Measurements from ENCODE around the gene RPS6KL1.

Gene RPS6KL1

GRCh38 chr14:74956280-74957072, 33.4 kb upstream of the RPS6KL1 start:
- H2BK15ac ChIP-seq (ENCODE audit: low read length): peak overlapping the region; percentile 53
- no CpG with 5 or more reads among the region's 24 CpGs for WGBS, 2 donors (ENCODE audit: extremely low coverage in 2 of 2, insufficient read length in 2 of 2, insufficient replicate concordance in 1 of 2)

GRCh38 chr14:74956027-74956279, 32.9 kb upstream of the RPS6KL1 start:
- Histone ChIP-seq H3K4me3 (ENCODE audit: low read length in 2 of 2) (no peak overlapping the region), H3K4me1 (ENCODE audit: control insufficient read depth in 2 of 2, insufficient read depth in 1 of 2, low read depth in 1 of 2, low read length in 2 of 2) (peaks cover 30 to 48% of the 10 kb centered on the region in 2 donors), H3K27me3 (ENCODE audit: control insufficient read depth in 3 of 3, insufficient read depth in 3 of 3, low read depth in 1 of 3, low read length in 3 of 3) (peaks cover 0 to 11% (median 0%) of the 10 kb centered on the region in 3 experiments), H2BK12ac (ENCODE audit: low read length) (peak overlapping the region; percentile 65), H3K36me3 (replicated peaks in 1 of 2; ENCODE audit: control insufficient read depth in 2 of 2, insufficient read depth in 2 of 2, low read length in 2 of 2) (no peaks in the 10 kb centered on the region), H3K18ac (ENCODE audit: low read length) (peak overlapping the region; percentile 6), H3K9ac (ENCODE audit: low read depth, low read length, poor library complexity) (peak overlapping the region; percentile 5), H2AFZ (ENCODE audit: low read length) (peak overlapping the region; percentile 88), H2BK5ac (ENCODE audit: low read length) (peak overlapping the region; percentile 44), H3K9me3 (replicated peaks in 1 of 2; ENCODE audit: control insufficient read depth in 2 of 2, insufficient read depth in 1 of 2, low read depth in 1 of 2, low read length in 2 of 2) (no peaks in the 10 kb centered on the region), H3K4me2 (ENCODE audit: insufficient read depth, low read length, poor library complexity, severe bottlenecking) (peak overlapping the region; percentile 73), H2BK120ac (ENCODE audit: low read depth, low read length) (peak overlapping the region; percentile 38), H3K4ac (ENCODE audit: low read length) (no peak overlapping the region), H4K91ac (ENCODE audit: low read depth, low read length, poor library complexity) (no peak overlapping the region), H3K27ac (replicated peaks; ENCODE audit: low read length) (no peak overlapping the region), H2AK5ac (ENCODE audit: low read depth, low read length) (peak overlapping the region; percentile 88), H3K14ac (ENCODE audit: low read length) (peak overlapping the region; percentile 22), H3K79me1 (ENCODE audit: low read depth, low read length) (peaks cover 3% of the 10 kb centered on the region), H3K23ac (ENCODE audit: low read depth, low read length, poor library complexity) (peak overlapping the region; percentile 76), H4K8ac (ENCODE audit: low read depth, low read length) (no peak overlapping the region), H2BK15ac (ENCODE audit: low read length) (peak overlapping the region; percentile 53)
- no CpG with 5 or more reads among the region's 9 CpGs for WGBS, 2 donors (ENCODE audit: extremely low coverage in 2 of 2, insufficient read length in 2 of 2, insufficient replicate concordance in 1 of 2)
- DNase-seq (ENCODE audit: low spot score): no peak

More at GRCh38 chr14:74956280-74957072, 33.4 kb upstream of the RPS6KL1 start:
- Histone ChIP-seq H4K8ac (ENCODE audit: low read depth, low read length) (no peak overlapping the region), H4K91ac (ENCODE audit: low read depth, low read length, poor library complexity) (no peak overlapping the region), H2BK12ac (ENCODE audit: low read length) (peak overlapping the region; percentile 65), H3K27me3 (ENCODE audit: control insufficient read depth in 3 of 3, insufficient read depth in 3 of 3, low read depth in 1 of 3, low read length in 3 of 3) (peaks cover 0 to 11% (median 0%) of the 10 kb centered on the region in 3 experiments), H3K14ac (ENCODE audit: low read length) (peak overlapping the region; percentile 22), H3K4ac (ENCODE audit: low read length) (no peak overlapping the region), H3K4me1 (ENCODE audit: control insufficient read depth in 2 of 2, insufficient read depth in 1 of 2, low read depth in 1 of 2, low read length in 2 of 2) (peaks cover 27 to 43% of the 10 kb centered on the region in 2 donors), H3K4me3 (ENCODE audit: low read length in 2 of 2) (no peak overlapping the region), H3K9ac (ENCODE audit: low read depth, low read length, poor library complexity) (peak overlapping the region; percentile 5), H3K18ac (ENCODE audit: low read length) (peak overlapping the region; percentile 6), H3K4me2 (ENCODE audit: insufficient read depth, low read length, poor library complexity, severe bottlenecking) (no peak overlapping the region), H2AK5ac (ENCODE audit: low read depth, low read length) (peak overlapping the region; percentile 88), H2BK5ac (ENCODE audit: low read length) (peak overlapping the region; percentile 44), H2BK120ac (ENCODE audit: low read depth, low read length) (peak overlapping the region; percentile 38), H3K79me1 (ENCODE audit: low read depth, low read length) (peaks cover 3% of the 10 kb centered on the region), H3K23ac (ENCODE audit: low read depth, low read length, poor library complexity) (no peak overlapping the region), H3K9me3 (replicated peaks in 1 of 2; ENCODE audit: control insufficient read depth in 2 of 2, insufficient read depth in 1 of 2, low read depth in 1 of 2, low read length in 2 of 2) (no peaks in the 10 kb centered on the region), H3K27ac (replicated peaks; ENCODE audit: low read length) (no peak overlapping the region), H3K36me3 (replicated peaks in 1 of 2; ENCODE audit: control insufficient read depth in 2 of 2, insufficient read depth in 2 of 2, low read length in 2 of 2) (no peaks in the 10 kb centered on the region), H2AFZ (ENCODE audit: low read length) (peak overlapping the region; percentile 88)
- DNase-seq (ENCODE audit: low spot score): no peak

DNA sequence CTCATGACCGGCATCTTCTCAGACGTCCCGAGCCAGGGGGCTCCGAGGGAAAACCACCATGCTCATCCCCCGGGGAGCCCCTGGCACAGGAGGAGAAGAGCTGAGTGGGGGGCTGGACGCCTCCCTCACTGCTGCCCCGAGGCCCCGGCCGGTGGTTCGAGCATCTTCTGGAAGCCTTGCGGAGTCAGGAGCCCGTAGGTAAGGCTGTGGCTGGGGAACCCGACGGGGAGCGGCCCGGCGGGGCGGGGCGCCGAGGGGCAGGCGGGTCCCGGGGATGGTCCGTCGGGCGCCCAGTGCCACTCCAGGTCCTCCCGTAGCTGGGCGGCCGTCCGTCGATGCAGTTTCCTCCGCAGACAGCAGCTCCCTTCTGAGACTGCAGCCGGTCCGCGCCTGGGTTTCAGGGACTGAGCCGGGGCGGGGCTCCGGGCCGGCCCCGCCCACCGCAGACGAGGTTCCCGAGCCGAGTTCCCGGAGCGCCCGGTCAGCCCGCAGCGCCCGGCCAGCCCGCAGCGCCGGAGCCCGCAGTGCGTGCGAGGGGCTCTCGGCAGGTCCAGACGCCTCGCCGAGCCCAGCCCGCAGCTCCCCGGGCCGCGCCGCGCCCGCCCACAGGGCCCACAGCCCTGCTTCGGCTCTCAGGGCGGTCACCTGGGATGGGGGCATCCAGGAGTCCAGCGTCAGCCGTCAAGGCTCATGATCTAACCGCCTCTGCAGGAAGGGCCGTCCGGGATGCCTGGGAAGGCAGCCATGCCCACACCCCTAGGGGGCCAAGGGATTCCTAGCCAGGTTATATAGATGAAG, 32.4 kb upstream of the RPS6KL1 start, which contains the start of gene PGF:
PGF (minus strand) TSS at position 369 of the 798 bp plus-strand sequence; CDS start at position 14, 355 bp downstream.
- Histone ChIP-seq H3K27ac (replicated peaks; ENCODE audit: low read length) (no peak within 1 kb of the TSS), H2BK5ac (ENCODE audit: low read length) (peak within 1 kb of the TSS; percentile 54), H4K91ac (ENCODE audit: low read depth, low read length, poor library complexity) (no peak within 1 kb of the TSS), H2BK12ac (ENCODE audit: low read length) (peak within 1 kb of the TSS; percentile 88), H3K4me3 (ENCODE audit: low read length in 2 of 2) (peak within 1 kb of the TSS in 1 of 2 donors; percentile 70), H3K4ac (ENCODE audit: low read length) (peak within 1 kb of the TSS; percentile 41), H3K9ac (ENCODE audit: low read depth, low read length, poor library complexity) (peak within 1 kb of the TSS; percentile 63), H3K36me3 (replicated peaks in 1 of 2; ENCODE audit: control insufficient read depth in 2 of 2, insufficient read depth in 2 of 2, low read length in 2 of 2) (no peaks in the 10 kb centered on the region), H3K4me1 (ENCODE audit: control insufficient read depth in 2 of 2, insufficient read depth in 1 of 2, low read depth in 1 of 2, low read length in 2 of 2) (peaks cover 30 to 50% of the 10 kb centered on the region in 2 donors), H2BK120ac (ENCODE audit: low read depth, low read length) (peak within 1 kb of the TSS; percentile 79), H2BK15ac (ENCODE audit: low read length) (peak within 1 kb of the TSS; percentile 72), H3K79me1 (ENCODE audit: low read depth, low read length) (peaks cover 3% of the 10 kb centered on the region), H4K8ac (ENCODE audit: low read depth, low read length) (no peak within 1 kb of the TSS), H3K9me3 (replicated peaks in 1 of 2; ENCODE audit: control insufficient read depth in 2 of 2, insufficient read depth in 1 of 2, low read depth in 1 of 2, low read length in 2 of 2) (no peaks in the 10 kb centered on the region), H2AFZ (ENCODE audit: low read length) (peak within 1 kb of the TSS; percentile 88), H2AK5ac (ENCODE audit: low read depth, low read length) (peak within 1 kb of the TSS; percentile 88), H3K4me2 (ENCODE audit: insufficient read depth, low read length, poor library complexity, severe bottlenecking) (peak within 1 kb of the TSS; percentile 73), H3K23ac (ENCODE audit: low read depth, low read length, poor library complexity) (peak within 1 kb of the TSS; percentile 76), H3K18ac (ENCODE audit: low read length) (peak within 1 kb of the TSS; percentile 95), H3K27me3 (ENCODE audit: control insufficient read depth in 3 of 3, insufficient read depth in 3 of 3, low read depth in 1 of 3, low read length in 3 of 3) (peaks cover 0 to 11% (median 0%) of the 10 kb centered on the region in 3 experiments), H3K14ac (ENCODE audit: low read length) (peak within 1 kb of the TSS; percentile 22)
- WGBS, 2 donors (ENCODE audit: extremely low coverage in 2 of 2, insufficient read length in 2 of 2, insufficient replicate concordance in 1 of 2): no CpG with 5 or more reads among the region's 73 CpGs
- peak; percentile 54 for DNase-seq (ENCODE audit: low spot score)

DNA sequence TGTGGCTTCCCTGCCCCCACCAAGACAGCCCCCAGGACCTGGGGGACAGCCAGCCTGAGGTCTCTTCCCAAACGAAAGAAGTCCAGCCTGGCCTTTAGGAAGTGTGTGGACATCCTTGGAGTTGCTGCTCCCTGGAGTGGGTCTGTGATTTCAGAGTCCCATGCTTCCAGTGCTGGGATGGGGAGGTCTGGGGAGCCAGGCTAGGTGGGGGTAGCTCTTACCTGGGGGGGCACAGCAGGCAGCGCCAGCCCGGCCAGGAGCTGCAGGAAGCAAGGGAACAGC, 31.8 kb upstream of the RPS6KL1 start:
- H3K36me3 ChIP-seq (replicated peaks in 1 of 2; ENCODE audit: control insufficient read depth in 2 of 2, insufficient read depth in 2 of 2, low read length in 2 of 2): no peaks in the 10 kb centered on the region
- H3K79me1 ChIP-seq (ENCODE audit: low read depth, low read length): peaks cover 3% of the 10 kb centered on the region
- H4K91ac ChIP-seq (ENCODE audit: low read depth, low read length, poor library complexity): no peak overlapping the region
- peak overlapping the region in 1 of 2 donors; percentile 66 for H3K4me3 ChIP-seq (ENCODE audit: low read length in 2 of 2)
- no peak overlapping the region for H3K27ac ChIP-seq (replicated peaks; ENCODE audit: low read length)
- peak overlapping the region; percentile 79 for H2BK120ac ChIP-seq (ENCODE audit: low read depth, low read length)
- peak overlapping the region; percentile 75 for H2AFZ ChIP-seq (ENCODE audit: low read length)
- H2BK5ac ChIP-seq (ENCODE audit: low read length): peak overlapping the region; percentile 54
- H3K27me3 ChIP-seq (ENCODE audit: control insufficient read depth in 3 of 3, insufficient read depth in 3 of 3, low read depth in 1 of 3, low read length in 3 of 3): peaks cover 0 to 11% (median 0%) of the 10 kb centered on the region in 3 experiments
- peak overlapping the region; percentile 53 for H2BK15ac ChIP-seq (ENCODE audit: low read length)
- peak overlapping the region; percentile 88 for H3K18ac ChIP-seq (ENCODE audit: low read length)
- no CpG with 5 or more reads among the region's 3 CpGs for WGBS, 2 donors (ENCODE audit: extremely low coverage in 2 of 2, insufficient read length in 2 of 2, insufficient replicate concordance in 1 of 2)
- no peaks in the 10 kb centered on the region for H3K9me3 ChIP-seq (replicated peaks in 1 of 2; ENCODE audit: control insufficient read depth in 2 of 2, insufficient read depth in 1 of 2, low read depth in 1 of 2, low read length in 2 of 2)
- peak overlapping the region; percentile 73 for H3K4me2 ChIP-seq (ENCODE audit: insufficient read depth, low read length, poor library complexity, severe bottlenecking)
- peak overlapping the region; percentile 88 for H2AK5ac ChIP-seq (ENCODE audit: low read depth, low read length)
- peak overlapping the region; percentile 31 for H3K23ac ChIP-seq (ENCODE audit: low read depth, low read length, poor library complexity)
- no peak overlapping the region for H4K8ac ChIP-seq (ENCODE audit: low read depth, low read length)
- H3K4me1 ChIP-seq (ENCODE audit: control insufficient read depth in 2 of 2, insufficient read depth in 1 of 2, low read depth in 1 of 2, low read length in 2 of 2): peaks cover 30 to 50% of the 10 kb centered on the region in 2 donors
- DNase-seq (ENCODE audit: low spot score): no peak
- H3K9ac ChIP-seq (ENCODE audit: low read depth, low read length, poor library complexity): peak overlapping the region; percentile 63
- no peak overlapping the region for H3K14ac ChIP-seq (ENCODE audit: low read length)
- peak overlapping the region; percentile 46 for H2BK12ac ChIP-seq (ENCODE audit: low read length)
- peak overlapping the region; percentile 41 for H3K4ac ChIP-seq (ENCODE audit: low read length)
